Fibroblast of skin of left quadriceps (primary cell): ENCODE data around the gene STAB2.

ENCODE experiments used
- DNase-seq, 2 experiments: peaks; one replicate each; pipeline ENCODE4 v3.0.0-alpha.2; 2013; ENCODE audit warnings: low read depth in 2 of 2

STAB2 gene

GRCh38 chr12:103745962-103746361, 158.9 kb downstream of the STAB2 start:
- no peak for DNase-seq

- DNase-seq: no peak
These were observed 160.9 kb downstream of the STAB2 start for GRCh38 chr12:103748002-103748401.

- DNase-seq: no peak
These were observed 161.8 kb downstream of the STAB2 start for GRCh38 chr12:103748875-103749274.

GRCh38 chr12:103751171-103751570, 164.1 kb downstream of the STAB2 start:
- DNase-seq: no peak

GRCh38 chr12:103751600-103751999, 164.5 kb downstream of the STAB2 start:
- DNase-seq: no peak

- DNase-seq: no peak
These were observed 168.4 kb downstream of the STAB2 start for GRCh38 chr12:103755425-103755824.

GRCh38 chr12:103756443-103756842, 169.4 kb downstream of the STAB2 start:
- no peak for DNase-seq

- DNase-seq: no peak
These were observed 170.2 kb downstream of the STAB2 start for GRCh38 chr12:103757248-103757647.

GRCh38 chr12:103758310-103759089, 171.4 kb downstream of the STAB2 start:
- DNase-seq: no peak

- DNase-seq: no peak
These were observed 175.4 kb downstream of the STAB2 start for GRCh38 chr12:103762473-103762872.

- DNase-seq: no peak
These were observed 178.2 kb downstream of the STAB2 start for GRCh38 chr12:103765322-103765721.

GRCh38 chr12:103766028-103766427, 179.0 kb downstream of the STAB2 start:
- DNase-seq: no peak

- DNase-seq: no peak
These were observed 181.5 kb downstream of the STAB2 start for GRCh38 chr12:103768467-103769123.

GRCh38 chr12:103769240-103769945, 182.3 kb downstream of the STAB2 start:
- no peak for DNase-seq

- peak in 1 of 2 experiments; percentile 6 for DNase-seq
These were observed 184.4 kb downstream of the STAB2 start for GRCh38 chr12:103771466-103771865.

- DNase-seq: no peak
These were observed 185.5 kb downstream of the STAB2 start for GRCh38 chr12:103772367-103773108.

- DNase-seq: no peak
These were observed 186.2 kb downstream of the STAB2 start for GRCh38 chr12:103773109-103773910.

- DNase-seq: no peak
These were observed 188.0 kb downstream of the STAB2 start for GRCh38 chr12:103774977-103775560.

GRCh38 chr12:103778781-103779180, 191.7 kb downstream of the STAB2 start:
- DNase-seq: no peak

GRCh38 chr12:103779410-103780092, 192.5 kb downstream of the STAB2 start:
- DNase-seq: no peak
